ENCODE data around the gene GRM4. TPM values are rescaled to one million over a fixed set of nuclear protein-coding genes. Genes with fewer than 3 reads are reported as not detected.

The GRM4 gene
- total RNA-seq, 1 experiment from 2014 or later, result 5.6 TPM

DNA sequence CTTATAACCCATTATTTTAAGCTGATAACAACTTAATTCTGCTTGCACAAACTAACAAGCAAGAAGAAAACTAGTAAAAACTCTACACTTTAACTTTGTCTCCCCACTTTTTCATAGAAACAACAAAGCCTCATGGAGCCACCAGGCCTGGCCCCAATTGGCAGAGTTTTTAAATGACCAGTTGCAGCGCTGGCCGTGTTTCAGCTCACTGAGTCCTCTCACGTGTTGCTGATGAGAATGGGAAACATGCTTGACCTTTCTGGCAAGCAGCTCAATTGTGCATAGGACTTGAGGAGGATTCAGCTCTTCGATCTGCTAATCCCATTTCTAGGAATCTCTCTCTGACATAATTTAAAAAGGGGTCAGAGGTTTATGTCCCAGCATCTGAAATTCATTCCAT, 24.5 kb upstream of the GRM4 start:
- Histone ChIP-seq H2AK5ac (ENCODE audit: insufficient read length, low read length) (no peak overlapping the region), H3K27ac (ENCODE audit: insufficient read length, low read depth, low read length) (no peak overlapping the region), H3K14ac (ENCODE audit: insufficient read depth, low read length) (no peak overlapping the region), H3K4ac (ENCODE audit: low read depth, low read length) (no peak overlapping the region), H3K27me3 (ENCODE audit: insufficient read depth, low read length) (no peaks in the 10 kb centered on the region), H4K5ac (ENCODE audit: insufficient read length, low read depth, low read length) (no peak overlapping the region), H3K9me3 (ENCODE audit: control insufficient read depth, low read depth, low read length) (no peaks in the 10 kb centered on the region), H2BK120ac (ENCODE audit: low read depth, low read length, poor library complexity, severe bottlenecking) (no peak overlapping the region), H3K79me2 (ENCODE audit: insufficient read depth, low read length) (no peaks in the 10 kb centered on the region), H3K23ac (ENCODE audit: insufficient read length, low read depth, low read length) (no peak overlapping the region), H4K91ac (ENCODE audit: insufficient read length, low read depth, low read length) (no peak overlapping the region), H2AFZ (ENCODE audit: low read length) (no peak overlapping the region), H3K9ac (ENCODE audit: extremely low read depth, insufficient read length, low read length) (no peak overlapping the region), H3K56ac (ENCODE audit: insufficient read length, low read depth, low read length) (no peak overlapping the region), H2BK12ac (ENCODE audit: insufficient read length, low read depth, low read length) (no peak overlapping the region), H4K20me1 (ENCODE audit: control insufficient read depth, insufficient read depth, insufficient read length) (no peaks in the 10 kb centered on the region), H3K4me1 (ENCODE audit: insufficient read depth, low read length) (no peaks in the 10 kb centered on the region), H3K4me2 (ENCODE audit: insufficient read depth, insufficient read length, low read length) (no peak overlapping the region), H3T11ph (ENCODE audit: low read length) (no peak overlapping the region), H3K79me1 (ENCODE audit: insufficient read depth, low read depth, low read length, poor library complexity, severe bottlenecking) (no peaks in the 10 kb centered on the region), H2BK20ac (ENCODE audit: low read depth, low read length, poor library complexity, severe bottlenecking) (no peak overlapping the region), H3K18ac (ENCODE audit: insufficient read length, low read depth, low read length) (no peak overlapping the region), H2BK15ac (ENCODE audit: low read depth, low read length) (no peak overlapping the region), H2BK5ac (ENCODE audit: insufficient read length, low read length) (no peak overlapping the region), H4K8ac (replicated peaks; ENCODE audit: insufficient read length, low read depth, low read length) (no peak overlapping the region), H3K23me2 (ENCODE audit: insufficient read length, low read depth, low read length, poor library complexity, severe bottlenecking) (no peaks in the 10 kb centered on the region)
- Mint-ChIP-seq H3K36me3 (ENCODE audit: insufficient read depth in 1 of 3, low read depth in 3 of 3) (no peaks in the 10 kb centered on the region), H3K4me3 (no peak overlapping the region), H3K27ac (no peak overlapping the region), H3K27me3 (ENCODE audit: low read depth) (peaks cover 14% of the 10 kb centered on the region), H3K4me1 (no peaks in the 10 kb centered on the region), H3K9me3 (peaks cover 0 to 2% of the 10 kb centered on the region in 2 experiments; a peak in 1 of 5 replicates)
- no peak for DNase-seq
- TF ChIP-seq, protein P1, sequence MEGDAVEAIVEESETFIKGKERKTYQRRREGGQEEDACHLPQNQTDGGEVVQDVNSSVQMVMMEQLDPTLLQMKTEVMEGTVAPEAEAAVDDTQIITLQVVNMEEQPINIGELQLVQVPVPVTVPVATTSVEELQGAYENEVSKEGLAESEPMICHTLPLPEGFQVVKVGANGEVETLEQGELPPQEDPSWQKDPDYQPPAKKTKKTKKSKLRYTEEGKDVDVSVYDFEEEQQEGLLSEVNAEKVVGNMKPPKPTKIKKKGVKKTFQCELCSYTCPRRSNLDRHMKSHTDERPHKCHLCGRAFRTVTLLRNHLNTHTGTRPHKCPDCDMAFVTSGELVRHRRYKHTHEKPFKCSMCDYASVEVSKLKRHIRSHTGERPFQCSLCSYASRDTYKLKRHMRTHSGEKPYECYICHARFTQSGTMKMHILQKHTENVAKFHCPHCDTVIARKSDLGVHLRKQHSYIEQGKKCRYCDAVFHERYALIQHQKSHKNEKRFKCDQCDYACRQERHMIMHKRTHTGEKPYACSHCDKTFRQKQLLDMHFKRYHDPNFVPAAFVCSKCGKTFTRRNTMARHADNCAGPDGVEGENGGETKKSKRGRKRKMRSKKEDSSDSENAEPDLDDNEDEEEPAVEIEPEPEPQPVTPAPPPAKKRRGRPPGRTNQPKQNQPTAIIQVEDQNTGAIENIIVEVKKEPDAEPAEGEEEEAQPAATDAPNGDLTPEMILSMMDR (conservative IDR thresholded peaks at IDR 0.05), result no peak
- WGBS (ENCODE audit: extremely low coverage, insufficient read length, low lambda C conversion rate), result no CpG with 5 or more reads among the region's 4 CpGs

All from H9 (cell line).